Measurements from ENCODE around the gene SLC39A8. TPM values are rescaled to one million over a fixed set of nuclear protein-coding genes. Genes with fewer than 3 reads are reported as not detected.

Gene SLC39A8
- total and polyA plus RNA-seq, 9 of the 15 experiments (the other 6 are each of a cell fraction or from before 2014, with no cell fraction given), result 8.2 to 30.3 (median 25.0) TPM

GRCh38 chr4:102318105-102318504 is 27.2 kb downstream of the SLC39A8 start:
- intact Hi-C loops (cut with micrococcal nuclease), result no loop called here
- no peaks in the 10 kb centered on the region for H3K9me1 ChIP-seq (ENCODE audit: control insufficient read depth, insufficient read depth, low read length)
- H3K4me1 ChIP-seq (replicated peaks in 1 of 2; ENCODE audit: control insufficient read depth in 2 of 2, insufficient read depth in 2 of 2, low read length in 2 of 2), result peaks cover 0 to 2% of the 10 kb centered on the region in 2 experiments; a peak in 1 of 5 replicates
- no peak overlapping the region for H3K4me3 ChIP-seq
- ATAC-seq (no peak), FAIRE-seq (no peak), DNase-seq (ENCODE audit: extremely low read depth in 1 of 4, low spot score in 3 of 4) (no peak)
- H2AFZ ChIP-seq (ENCODE audit: low read depth, low read length), result no peak overlapping the region
- H3K9me3 ChIP-seq (replicated peaks; ENCODE audit: control insufficient read depth, insufficient read depth, low read depth, low read length), result no peaks in the 10 kb centered on the region
- no peaks in the 10 kb centered on the region for H3K36me3 ChIP-seq (ENCODE audit: control insufficient read depth, insufficient read depth, low read length)
- no peaks in the 10 kb centered on the region for H3K27me3 ChIP-seq (ENCODE audit: control insufficient read depth in 2 of 2, insufficient read depth in 2 of 2, low read length in 2 of 2)
- no peaks in the 10 kb centered on the region for H4K20me1 ChIP-seq (replicated peaks; ENCODE audit: control insufficient read depth, insufficient read depth, low read length)
- in situ Hi-C loops (cut with MboI), result no loop called here
- BruUV-seq (replicated peaks), result no TSS peak
- H3K4me2 ChIP-seq (ENCODE audit: insufficient read depth, low read length), result no peak overlapping the region
- no peak overlapping the region for H3K9ac ChIP-seq (ENCODE audit: insufficient read depth in 1 of 2, low read depth in 2 of 2, low read length in 2 of 2)
- ChIA-PET CTCF (ENCODE audit: low intra/inter-chr PET ratio) (no interaction called here), POLR2A (no interaction called here)
- H3K27ac ChIP-seq (ENCODE audit: extremely low read depth, low read depth, low read length), result no peak overlapping the region
- WGBS (ENCODE audit: insufficient coverage, low coverage, missing lambda C conversion rate), result 18% methylated on average over 3 of the region's 3 CpGs
- TF ChIP-seq MCM2 (IDR thresholded peaks at IDR 0.05; ENCODE audit: low read depth), result no peak
- TF ChIP-seq TARDBP (IDR thresholded peaks at IDR 0.05), result no peak
- no peak for TF ChIP-seq MED1 (CRISPR knock-in tag; IDR thresholded peaks at IDR 0.05; ENCODE audit: borderline replicate concordance)
- no peak for TF ChIP-seq ARID1B (IDR thresholded peaks at IDR 0.05)
- no peak for TF ChIP-seq GTF3C2 (IDR thresholded peaks at IDR 0.05; ENCODE audit: borderline replicate concordance, extremely low read depth, insufficient read length)
- TF ChIP-seq RFX1 (IDR thresholded peaks at IDR 0.05), result peak; percentile 25; the same call in 1 of the 2 replicates
- TF ChIP-seq, protein P1, sequence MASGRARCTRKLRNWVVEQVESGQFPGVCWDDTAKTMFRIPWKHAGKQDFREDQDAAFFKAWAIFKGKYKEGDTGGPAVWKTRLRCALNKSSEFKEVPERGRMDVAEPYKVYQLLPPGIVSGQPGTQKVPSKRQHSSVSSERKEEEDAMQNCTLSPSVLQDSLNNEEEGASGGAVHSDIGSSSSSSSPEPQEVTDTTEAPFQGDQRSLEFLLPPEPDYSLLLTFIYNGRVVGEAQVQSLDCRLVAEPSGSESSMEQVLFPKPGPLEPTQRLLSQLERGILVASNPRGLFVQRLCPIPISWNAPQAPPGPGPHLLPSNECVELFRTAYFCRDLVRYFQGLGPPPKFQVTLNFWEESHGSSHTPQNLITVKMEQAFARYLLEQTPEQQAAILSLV (tag; IDR thresholded peaks at IDR 0.05), result no peak
- no peaks in the 10 kb centered on the region for H3K79me2 ChIP-seq (ENCODE audit: control insufficient read depth, insufficient read depth, low read length)
